Measurements from ENCODE around the gene ASCC1. TPM values are rescaled to one million over a fixed set of nuclear protein-coding genes. Genes with fewer than 3 reads are reported as not detected.
A peak's percentile ranks its signal among the peaks of the same experiment; 100 is the strongest.

Gene ASCC1
- total RNA-seq, 1 experiment from 2014 or later = 51.3 TPM

DNA sequence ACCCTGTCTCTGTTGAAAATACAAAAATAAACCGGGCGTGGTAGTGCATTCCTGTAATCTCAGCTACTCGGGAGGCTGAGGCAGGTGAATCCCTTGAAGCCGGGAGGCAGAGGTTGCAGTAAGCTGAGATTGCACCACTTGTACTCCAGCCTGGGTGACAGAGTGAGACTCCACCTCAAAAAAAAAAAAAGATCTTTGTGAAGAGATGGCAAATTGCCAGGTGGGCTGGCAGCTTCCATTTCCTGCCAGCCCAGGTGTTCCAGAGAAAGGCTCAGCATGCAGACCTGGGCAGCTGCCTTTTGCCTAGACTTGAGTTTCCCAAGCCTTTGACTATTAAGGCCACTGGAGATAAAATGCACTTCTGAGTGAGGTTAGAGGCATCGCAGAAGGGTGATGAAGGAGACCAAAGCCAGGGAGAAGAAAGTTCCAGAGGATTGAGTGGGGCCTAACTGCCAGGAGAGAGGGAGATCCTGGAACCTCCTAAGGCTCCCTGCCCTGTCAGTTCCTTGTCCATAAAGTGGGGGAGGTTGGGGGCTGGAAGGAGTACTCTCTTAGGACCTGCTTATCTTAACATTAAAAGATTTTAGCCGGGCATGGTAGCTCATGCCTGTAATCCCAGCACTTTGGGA lies 47.7 kb upstream of the ASCC1 start:
- no TSS peak for BruUV-seq (replicated peaks)
- no peaks in the 10 kb centered on the region for H3K27me3 Mint-ChIP-seq (ENCODE audit: unreplicated experiment)
- H3K9me3 Mint-ChIP-seq (ENCODE audit: low read depth, unreplicated experiment) = no peaks in the 10 kb centered on the region
- intact Hi-C loops (cut with micrococcal nuclease; ENCODE audit: unreplicated experiment) = loop anchor here (1.0 kb wide), 1 partner anchor 10 kb away; the partner anchor contains the start of gene DDIT4
- H3K27ac Mint-ChIP-seq (ENCODE audit: unreplicated experiment) = peak overlapping the region; percentile 100
- peak overlapping the region; percentile 61 for H3K4me3 Mint-ChIP-seq (ENCODE audit: low read depth, unreplicated experiment)
- TF ChIP-seq, protein P1, sequence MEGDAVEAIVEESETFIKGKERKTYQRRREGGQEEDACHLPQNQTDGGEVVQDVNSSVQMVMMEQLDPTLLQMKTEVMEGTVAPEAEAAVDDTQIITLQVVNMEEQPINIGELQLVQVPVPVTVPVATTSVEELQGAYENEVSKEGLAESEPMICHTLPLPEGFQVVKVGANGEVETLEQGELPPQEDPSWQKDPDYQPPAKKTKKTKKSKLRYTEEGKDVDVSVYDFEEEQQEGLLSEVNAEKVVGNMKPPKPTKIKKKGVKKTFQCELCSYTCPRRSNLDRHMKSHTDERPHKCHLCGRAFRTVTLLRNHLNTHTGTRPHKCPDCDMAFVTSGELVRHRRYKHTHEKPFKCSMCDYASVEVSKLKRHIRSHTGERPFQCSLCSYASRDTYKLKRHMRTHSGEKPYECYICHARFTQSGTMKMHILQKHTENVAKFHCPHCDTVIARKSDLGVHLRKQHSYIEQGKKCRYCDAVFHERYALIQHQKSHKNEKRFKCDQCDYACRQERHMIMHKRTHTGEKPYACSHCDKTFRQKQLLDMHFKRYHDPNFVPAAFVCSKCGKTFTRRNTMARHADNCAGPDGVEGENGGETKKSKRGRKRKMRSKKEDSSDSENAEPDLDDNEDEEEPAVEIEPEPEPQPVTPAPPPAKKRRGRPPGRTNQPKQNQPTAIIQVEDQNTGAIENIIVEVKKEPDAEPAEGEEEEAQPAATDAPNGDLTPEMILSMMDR (IDR thresholded peaks at IDR 0.05; ENCODE audit: unreplicated experiment) = no peak
- DNase-seq = peak; percentile 91
- peaks cover 42% of the 10 kb centered on the region for H3K4me1 Mint-ChIP-seq (ENCODE audit: low read depth, unreplicated experiment)
- CTCF ChIA-PET = interaction anchor here (0.7 to 2.1 kb wide), 7 partner anchors 9 to 73 kb away, joined by 3 to 10 read pairs (median 3); partner anchors contain the start of gene DDIT4
- H3K36me3 Mint-ChIP-seq (ENCODE audit: insufficient read depth, unreplicated experiment) = peaks cover 41% of the 10 kb centered on the region

DNA sequence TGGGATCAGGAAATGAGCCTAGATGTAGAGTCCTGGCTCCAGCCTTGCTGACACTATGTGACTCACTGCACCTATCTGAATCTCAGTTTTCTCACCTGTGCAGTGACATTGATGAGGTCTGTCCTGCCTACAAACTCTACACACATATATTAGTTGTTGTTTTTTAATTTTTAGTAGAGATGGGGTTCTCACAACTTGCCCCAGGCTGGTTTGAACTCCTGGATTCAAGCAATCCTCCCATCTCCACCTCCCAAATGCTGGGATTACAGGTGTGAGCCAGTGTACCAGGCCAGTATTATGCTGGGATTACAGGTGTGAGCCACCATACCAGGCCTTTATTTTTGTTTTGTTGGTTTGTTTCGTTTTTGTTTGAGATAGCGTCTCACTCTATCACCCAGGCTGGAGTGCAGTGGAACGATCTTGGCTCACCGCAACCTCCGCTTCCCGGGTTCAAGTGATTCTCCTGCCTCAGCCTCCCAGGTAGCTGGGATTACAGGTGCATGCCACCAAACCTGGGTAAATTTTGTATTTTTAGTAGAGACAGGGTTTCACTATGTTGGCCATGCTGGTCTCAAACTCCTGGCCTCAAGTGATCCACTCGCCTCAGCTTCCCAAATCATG lies 45.8 kb upstream of the ASCC1 start:
- TF ChIP-seq, protein P1 (IDR thresholded peaks at IDR 0.05; ENCODE audit: unreplicated experiment) = no peak
- Mint-ChIP-seq H3K27ac (ENCODE audit: unreplicated experiment) (peak overlapping the region; percentile 98), H3K27me3 (ENCODE audit: unreplicated experiment) (no peaks in the 10 kb centered on the region), H3K4me3 (ENCODE audit: low read depth, unreplicated experiment) (peak overlapping the region; percentile 67), H3K9me3 (ENCODE audit: low read depth, unreplicated experiment) (no peaks in the 10 kb centered on the region), H3K36me3 (ENCODE audit: insufficient read depth, unreplicated experiment) (peaks cover 35% of the 10 kb centered on the region), H3K4me1 (ENCODE audit: low read depth, unreplicated experiment) (peaks cover 48% of the 10 kb centered on the region)
- BruUV-seq (replicated peaks) = no TSS peak
- CTCF ChIA-PET = interaction anchor here (1.3 to 2.3 kb wide), 4 partner anchors 11 to 70 kb away, joined by 3 to 24 read pairs (median 16); partner anchors contain the start of gene DDIT4
- peak; percentile 43 for DNase-seq
- intact Hi-C loops (cut with micrococcal nuclease; ENCODE audit: unreplicated experiment) = loop anchor here (2.0 kb wide), 1 partner anchor 15 kb away; no protein-coding TSS in a partner anchor

DNA sequence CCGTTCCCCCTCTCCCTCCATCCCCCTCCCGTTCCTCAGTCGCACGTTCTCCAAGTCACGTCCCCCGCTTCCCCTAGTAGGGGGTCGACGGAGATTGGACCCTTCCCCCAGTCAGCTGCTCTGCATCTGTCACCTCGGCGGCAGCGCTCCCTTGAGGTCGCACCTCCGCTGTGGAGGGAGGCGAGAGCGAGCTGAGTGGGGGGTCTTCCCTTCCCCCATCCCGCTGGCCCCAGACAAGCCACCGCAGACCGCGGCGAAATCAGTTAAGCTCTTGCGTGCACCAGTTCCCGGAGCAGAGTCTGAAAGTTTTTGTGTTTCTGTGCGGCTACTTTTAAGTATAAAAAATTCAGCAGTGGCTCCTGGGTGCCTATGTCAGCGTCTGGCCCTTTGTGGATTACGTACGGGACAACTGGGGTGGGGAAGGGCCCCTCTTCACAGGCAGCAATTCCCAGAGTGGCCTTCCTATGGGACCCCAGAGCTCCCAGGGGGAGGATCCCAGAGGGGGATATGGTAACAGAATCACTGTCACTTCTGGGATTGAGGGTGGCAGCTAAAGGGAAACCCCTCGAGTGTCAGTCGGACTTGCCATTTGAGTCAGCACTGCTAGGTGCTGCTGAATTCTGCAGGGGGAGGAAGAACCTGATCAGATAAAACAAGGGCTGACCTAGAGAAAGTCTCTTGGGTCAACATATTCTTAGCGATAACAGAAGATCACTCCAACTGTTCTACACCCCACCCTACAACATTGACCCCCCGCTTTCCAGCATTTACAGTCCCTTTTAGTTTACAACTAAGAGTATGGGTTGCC lies 45.1 kb upstream of the ASCC1 start:
- BruUV-seq (replicated peaks) = TSS peak; percentile 85
- peak overlapping the region; percentile 98 for H3K27ac Mint-ChIP-seq (ENCODE audit: unreplicated experiment)
- H3K27me3 Mint-ChIP-seq (ENCODE audit: unreplicated experiment) = no peaks in the 10 kb centered on the region
- intact Hi-C loops (cut with micrococcal nuclease; ENCODE audit: unreplicated experiment) = loop anchor here (2.0 kb wide), 1 partner anchor 16 kb away; no protein-coding TSS in a partner anchor
- peaks cover 55% of the 10 kb centered on the region for H3K4me1 Mint-ChIP-seq (ENCODE audit: low read depth, unreplicated experiment)
- CTCF ChIA-PET = interaction anchor here (0.7 to 3.1 kb wide), 20 partner anchors 9 to 1856 kb away, joined by 3 to 34 read pairs (median 4); partner anchors contain the start of gene DDIT4
- TF ChIP-seq, protein P1 (IDR thresholded peaks at IDR 0.05; ENCODE audit: unreplicated experiment) = no peak
- H3K36me3 Mint-ChIP-seq (ENCODE audit: insufficient read depth, unreplicated experiment) = peaks cover 38% of the 10 kb centered on the region
- peak; percentile 42 for DNase-seq
- no peaks in the 10 kb centered on the region for H3K9me3 Mint-ChIP-seq (ENCODE audit: low read depth, unreplicated experiment)
- peak overlapping the region; percentile 67 for H3K4me3 Mint-ChIP-seq (ENCODE audit: low read depth, unreplicated experiment)
